NCI-H774 (cell line): ENCODE results near the gene CACNA2D1.
"Not testable (repeated sequence)": the region's sequence is repeated elsewhere in the genome, so short reads cannot be mapped to it uniquely, and the experiment has no call there.

ENCODE experiments used
- DNase-seq: peaks from one replicate; lab custom pipeline; 2025; lab: John Stamatoyannopoulos, UW

CACNA2D1 gene

DNA sequence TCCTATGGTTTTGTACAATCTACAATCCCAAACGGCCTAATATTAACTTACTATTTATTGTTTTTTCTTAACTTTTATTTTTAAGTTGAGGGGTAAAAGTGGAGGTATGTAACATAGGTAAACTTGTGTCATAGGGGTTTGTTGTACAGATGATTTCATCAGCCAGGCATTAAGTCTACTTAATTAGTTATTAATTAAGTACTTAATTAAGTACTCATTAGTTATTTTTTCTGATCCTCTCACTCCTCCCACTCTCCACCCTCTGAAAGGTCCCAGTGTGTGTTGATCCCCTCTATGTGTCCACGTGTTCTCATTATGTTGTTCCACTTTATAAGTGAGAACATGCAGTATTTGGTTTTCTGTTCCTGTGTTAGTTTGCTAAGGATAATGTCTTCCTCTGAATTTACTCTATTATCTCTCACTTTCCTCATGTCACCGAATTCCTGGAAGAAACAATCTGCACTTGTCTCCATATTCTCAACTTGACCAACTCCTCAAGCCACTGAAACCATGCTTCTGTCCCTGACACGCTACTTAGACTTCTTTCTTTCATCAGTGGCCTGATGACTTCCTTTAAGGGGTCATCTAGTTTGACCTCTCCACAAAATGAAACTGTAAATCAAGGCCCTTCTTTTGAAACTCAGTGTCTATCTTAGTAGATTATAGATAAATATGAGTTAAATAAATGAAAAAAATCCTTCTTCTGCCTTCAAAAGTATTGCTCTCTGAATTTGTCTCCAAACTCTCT, 9.1 kb downstream of the CACNA2D1 start:
- DNase-seq = no peak

DNA sequence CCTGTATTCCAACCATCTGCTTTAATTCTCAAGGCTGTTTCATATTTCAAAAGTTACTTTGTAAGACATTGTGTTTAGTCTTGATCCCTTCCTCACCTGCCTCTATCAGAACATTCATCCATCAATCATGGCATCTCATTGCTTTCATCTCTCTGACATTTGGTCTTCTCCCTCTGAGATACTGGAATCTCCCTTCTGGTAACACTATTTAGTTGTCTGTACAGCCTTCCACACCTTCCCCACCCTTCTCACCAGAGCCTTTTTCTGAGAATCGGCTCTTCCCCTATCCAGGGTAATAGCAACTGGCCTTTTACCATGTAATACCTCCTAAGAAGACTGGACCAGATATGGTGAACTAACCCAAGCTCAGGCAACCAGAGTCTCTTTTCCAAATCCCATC, 10.1 kb downstream of the CACNA2D1 start:
- no peak for DNase-seq

DNA sequence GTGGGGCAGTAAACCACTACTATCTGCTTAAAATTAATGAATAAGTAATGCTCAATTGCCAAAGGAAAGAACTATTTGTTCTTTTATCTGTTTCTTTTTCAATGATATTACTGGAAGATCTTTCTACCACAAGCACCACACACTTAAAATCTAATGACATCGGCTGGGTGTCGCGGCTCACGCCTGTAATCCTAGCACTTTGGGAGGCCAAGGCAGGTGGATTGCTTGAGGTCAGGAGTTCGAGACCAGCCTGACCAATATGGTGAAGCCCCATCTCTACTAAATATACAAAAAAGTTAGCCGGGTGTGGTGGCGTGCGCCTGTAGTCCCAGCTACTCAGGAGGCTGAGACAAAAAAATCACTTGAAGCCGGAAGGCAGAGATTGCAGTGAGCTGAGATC, 10.8 kb downstream of the CACNA2D1 start:
- not testable (repeated sequence) for DNase-seq

DNA sequence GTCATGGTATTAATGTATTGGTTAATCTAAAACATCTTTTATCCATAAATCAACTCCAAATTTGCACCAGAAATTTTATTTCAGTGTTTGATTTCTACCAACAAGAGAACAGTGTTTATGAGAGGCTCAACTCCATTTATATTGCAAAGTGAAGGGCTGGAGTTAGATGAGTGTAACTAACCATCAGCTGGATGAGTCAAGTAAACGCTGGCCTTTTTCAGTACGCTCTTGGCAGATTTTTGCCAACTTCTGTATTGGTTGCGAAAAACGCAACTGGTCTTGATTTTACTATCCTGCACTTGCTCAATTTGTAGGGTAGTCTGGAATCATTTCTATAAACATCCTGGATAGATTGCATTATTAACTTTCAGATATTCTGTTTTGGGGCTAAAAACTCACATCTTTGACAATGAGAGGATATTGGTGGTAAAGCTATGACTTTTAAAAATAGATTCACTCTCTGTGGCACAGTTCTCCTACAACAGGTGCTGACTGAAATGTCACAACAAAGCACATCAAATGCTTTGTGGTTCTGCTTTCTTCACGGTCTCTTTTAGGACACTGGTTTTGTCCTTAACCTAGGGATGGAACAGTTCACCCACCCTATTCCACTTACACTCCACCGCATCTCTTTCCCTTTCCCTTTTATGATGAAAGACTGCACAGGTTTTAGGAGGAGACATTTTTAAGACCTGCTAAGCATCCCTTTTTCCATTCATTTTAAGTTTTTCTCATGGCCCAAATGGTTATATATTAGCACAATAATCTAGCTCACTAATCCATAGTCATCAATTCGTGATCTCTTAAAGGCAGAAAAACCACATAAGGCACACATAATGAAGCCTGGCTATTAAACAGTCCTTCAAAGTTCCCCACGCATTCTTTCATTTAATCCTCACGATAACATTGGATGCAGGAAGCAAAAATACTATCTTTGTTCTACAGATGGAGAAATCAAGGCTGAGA, 12.8 kb downstream of the CACNA2D1 start:
- DNase-seq = no peak

DNA sequence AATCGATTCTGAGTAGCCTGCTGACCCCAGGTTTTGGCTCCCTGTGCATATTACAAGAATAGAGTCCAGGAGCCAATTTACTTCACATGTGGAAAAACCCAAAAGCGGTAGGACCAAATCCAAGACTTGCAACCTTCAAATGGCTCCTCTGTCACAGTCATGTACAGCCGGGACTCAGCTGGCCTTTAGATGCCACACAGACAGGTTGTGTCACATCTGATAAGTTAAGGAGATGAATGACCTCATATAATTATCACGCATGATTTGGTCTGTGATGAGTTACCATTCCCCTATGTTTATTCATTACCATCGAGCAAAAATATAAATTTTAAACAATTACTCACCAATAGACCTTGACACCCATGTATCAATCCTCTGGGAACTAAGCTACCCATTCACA, 14.2 kb downstream of the CACNA2D1 start:
- no peak for DNase-seq

DNA sequence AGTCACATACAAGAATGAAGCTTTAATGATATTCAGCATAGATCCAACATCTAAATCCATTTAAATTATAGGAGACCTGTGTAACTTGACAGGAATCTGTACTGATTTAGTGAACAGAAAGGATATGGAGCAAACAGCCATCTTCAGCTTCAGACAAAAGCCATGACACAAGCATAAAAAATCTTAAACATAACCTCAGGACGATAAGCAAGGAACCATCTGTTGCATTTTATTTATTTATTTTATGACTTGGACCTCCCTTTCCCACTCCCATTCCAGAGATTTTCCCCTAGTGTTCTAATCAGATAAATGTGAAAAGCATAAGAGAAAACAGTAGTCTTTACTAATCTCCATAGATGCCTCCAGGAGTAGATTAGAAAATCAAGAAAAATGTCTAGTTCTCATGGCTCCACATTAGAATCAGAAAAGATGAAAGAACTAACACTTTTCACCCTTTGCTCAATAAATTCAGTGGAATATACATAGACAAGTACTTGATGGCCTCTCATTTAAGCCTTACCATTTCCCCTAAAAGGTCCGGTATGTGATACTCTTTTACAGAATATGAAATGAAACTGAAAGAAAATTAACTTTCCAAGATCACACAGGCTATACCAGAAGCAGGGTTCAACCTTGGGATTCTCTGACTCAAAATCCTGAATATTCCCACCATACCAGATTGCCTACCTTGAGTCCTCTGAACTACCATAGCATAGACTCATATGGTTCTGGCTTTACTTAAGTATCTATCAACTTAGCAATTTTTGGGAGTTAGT, 15.2 kb downstream of the CACNA2D1 start:
- DNase-seq = no peak

DNA sequence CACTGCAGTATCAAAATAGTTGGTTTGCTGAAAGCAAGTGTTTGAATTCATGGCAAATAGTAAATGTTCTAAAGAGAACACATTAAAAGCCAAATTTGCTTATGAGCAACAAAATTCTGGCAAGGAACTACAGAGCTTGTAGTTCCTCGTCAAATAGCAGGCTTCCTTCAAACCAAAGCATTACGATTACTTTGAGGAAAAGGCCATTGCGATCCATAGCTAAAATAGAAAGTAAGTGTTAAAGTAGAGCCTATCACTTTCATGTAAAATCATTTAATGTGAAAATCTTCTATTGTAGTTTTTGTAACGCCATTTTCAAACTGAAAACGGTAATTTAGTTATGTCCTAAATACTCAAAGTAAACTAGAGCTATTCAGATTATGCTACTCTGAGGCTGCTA, 20.1 kb downstream of the CACNA2D1 start:
- DNase-seq = no peak

DNA sequence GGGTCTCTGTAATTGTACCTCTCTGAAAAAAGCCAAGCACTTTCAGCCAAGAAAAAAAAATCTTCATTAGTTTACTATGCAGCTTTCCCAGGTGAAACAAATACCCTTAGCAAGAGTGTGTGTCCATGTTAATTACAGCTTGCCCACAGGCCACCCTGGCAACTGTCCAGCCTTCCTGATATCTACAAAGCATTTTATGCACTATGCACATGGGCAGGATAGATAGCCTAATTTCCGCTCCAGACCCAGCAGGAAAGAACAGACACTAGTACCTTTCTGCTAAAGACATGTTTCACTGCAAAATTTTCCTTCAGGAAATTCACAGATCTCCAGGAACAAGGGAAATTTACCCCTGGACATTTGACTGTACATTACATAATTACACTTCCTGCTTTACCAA, 24.4 kb downstream of the CACNA2D1 start:
- DNase-seq = no peak

DNA sequence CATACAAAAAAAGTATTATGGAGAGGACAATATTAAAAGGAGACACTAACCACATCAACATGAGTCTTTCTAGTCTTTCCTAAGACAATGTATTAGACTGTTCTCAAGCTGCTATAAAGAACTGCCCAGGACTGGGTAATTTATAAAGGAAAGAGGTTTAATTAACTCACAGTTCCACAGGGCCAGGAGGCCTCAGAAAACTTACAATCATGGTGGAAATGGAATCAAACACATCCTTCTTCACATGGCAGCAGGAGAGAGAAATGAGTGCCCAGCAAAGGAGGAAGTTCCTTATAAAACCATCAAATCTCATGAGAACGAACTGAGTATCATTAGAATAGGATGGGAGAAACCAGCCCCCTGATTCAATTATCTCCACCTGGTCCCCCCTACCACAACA, 25.7 kb downstream of the CACNA2D1 start:
- DNase-seq = no peak

DNA sequence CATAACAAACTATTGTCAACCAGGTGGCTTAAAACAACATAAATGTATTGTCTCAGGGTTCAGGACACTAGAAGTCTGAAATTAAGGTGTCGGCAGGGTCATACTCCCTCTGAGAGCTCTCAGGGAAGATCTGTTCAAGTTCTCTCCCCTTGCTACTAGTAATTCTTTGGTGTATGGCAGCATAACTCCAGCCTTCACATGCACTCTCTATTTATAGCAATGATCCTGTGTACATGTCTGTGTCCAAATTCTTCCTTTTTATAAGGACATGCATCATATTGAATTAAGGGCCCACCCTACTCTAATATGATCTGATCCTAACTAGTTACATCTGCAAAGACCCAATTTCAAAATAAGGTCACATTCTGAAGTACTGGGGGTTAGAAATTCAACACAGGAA, 27.2 kb downstream of the CACNA2D1 start:
- DNase-seq = no peak

DNA sequence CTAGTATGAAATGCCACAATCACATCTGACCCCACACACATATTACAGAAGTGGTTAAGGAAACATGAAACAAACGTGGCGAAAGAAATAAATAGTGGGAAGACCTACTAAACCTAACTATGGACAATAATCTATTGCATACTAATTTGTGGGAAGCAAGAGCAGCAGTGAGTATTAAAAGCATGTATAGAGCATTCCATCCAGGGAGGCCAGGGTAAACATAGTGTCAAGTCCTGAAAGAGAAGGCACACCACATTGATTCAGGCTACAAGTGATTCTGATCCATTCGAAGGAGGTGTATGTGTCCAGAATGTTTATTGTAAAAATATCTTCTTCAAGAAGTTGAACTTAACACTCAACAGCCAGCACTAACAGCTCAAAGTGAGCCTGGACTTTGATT, 29.2 kb downstream of the CACNA2D1 start:
- DNase-seq = no peak

DNA sequence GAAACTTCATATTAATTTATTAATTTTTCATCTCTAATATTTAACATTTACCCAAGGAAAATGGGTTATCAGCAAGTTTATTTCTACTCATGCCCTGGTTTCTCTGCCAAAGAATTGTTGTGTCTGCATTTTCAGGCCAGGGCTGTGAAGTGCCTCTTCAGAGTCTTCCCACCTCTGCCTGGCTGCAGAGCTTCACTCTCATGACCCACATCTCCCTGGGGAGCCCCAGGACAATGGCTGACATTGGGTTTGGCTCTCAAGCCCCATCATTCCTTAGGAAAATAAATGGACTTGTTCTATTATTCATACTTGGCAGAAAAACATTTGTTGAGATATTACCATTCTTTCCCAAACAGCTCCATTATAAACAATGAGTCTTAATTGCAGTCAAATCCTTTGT, 30.3 kb downstream of the CACNA2D1 start:
- DNase-seq = no peak

DNA sequence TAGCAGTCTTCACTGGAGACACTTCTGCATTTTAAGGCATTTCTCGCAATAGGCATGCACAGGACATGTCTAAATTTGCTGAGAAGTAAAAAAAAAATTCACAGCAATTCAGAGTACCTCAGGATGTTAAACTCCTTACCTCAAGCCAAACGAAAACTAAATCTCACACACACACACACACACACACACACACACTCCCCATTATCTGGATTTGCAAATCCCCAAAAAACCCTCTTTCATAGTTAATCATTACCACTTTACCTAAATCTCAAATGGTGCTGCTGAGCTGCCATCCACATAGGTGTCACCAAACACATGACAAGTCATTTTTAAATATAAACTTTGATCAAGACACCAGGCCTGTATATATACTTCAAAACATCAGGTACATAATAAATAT, 31.8 kb downstream of the CACNA2D1 start:
- DNase-seq = no peak

DNA sequence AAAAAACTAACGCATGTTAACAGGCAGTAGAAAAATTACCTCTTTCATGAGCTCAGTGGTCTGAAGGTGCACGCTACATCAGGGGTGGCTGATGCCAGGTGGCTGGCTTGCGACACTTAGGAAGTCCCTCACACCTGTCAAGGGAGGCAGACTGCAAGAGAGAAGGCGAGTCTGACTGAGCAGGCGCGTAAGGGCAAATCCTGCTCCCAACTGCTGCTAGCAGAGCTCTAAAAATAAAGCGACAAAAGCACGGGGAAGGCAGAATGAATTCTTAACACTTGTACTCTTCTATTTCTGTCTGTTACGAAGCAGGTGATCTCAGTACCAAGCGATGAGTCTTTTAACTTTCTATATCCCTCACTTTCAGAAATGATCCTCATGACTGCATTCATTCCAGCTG, 33.1 kb downstream of the CACNA2D1 start:
- peak; percentile 48 for DNase-seq

DNA sequence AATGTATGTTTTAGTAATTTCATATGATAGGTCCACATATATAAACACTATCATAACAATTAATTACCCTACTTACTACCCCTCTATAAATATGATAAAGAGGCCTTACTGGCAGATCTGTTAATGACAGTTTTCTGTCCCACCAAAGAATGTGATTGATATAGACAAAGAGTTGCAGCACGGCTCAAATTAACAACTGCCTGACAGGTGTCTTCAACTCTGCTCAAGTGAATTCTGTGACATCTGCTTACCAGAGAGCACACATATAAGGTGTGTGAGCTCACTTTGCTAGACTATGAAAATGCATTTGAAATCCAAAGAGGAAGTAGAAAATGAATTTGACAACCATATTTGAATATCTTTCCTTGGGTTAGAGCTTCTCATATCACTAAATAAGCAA, 36.6 kb downstream of the CACNA2D1 start:
- no peak for DNase-seq

DNA sequence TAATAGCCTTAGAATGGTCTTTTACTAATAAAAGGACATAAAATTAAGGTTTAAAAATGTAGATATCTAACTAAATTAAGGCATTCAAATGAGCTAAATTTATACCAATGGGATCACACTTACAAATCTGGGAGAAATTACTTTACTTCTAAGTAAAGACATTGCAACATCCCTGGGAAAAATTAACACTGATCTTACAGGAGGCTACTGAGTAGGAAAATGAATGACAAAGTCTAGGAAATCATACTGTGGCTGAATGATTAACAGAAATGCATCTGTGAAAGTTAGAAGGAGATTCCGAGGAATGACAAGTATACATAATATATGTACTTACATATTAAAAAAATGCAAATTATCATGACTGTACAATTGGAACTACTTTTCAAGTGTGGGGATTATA, 38.3 kb downstream of the CACNA2D1 start:
- DNase-seq = no peak

DNA sequence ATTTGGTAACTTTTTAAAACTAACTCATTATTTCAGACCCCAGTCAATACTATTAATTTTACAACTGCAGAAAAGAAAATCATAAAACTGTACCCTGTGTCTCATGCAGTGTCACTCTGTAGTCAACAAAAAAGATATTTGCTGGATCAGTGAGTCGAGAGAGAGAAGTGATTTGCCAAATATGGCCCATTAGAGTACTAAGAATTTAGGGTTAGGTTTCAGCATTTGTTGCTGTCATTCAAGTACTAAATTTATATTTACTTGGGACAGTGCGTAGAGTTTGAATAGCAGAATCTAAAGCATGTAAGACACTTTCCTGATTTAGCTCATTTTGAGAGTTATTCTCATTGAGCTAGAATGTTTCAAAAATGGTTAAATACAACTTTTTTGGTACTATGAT, 38.9 kb downstream of the CACNA2D1 start:
- no peak for DNase-seq

DNA sequence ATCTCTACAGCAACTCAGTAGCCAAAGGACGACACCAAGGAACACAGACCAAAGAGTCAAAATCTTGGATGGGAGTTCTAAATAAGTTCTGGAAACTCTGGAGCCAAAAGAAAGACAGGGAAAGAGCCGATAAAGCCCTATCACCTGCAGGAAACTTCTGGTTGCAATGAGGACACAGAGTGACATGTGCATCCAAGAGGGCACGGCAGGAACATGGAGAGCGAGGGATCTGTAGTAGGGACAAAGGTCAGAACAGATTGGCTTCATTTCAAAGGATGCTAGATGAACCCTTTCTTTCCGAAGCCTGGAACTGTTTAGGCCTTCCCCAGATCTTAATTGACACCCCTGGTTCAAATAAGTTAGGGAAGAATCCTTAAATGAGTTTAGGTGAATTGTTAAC, 39.5 kb downstream of the CACNA2D1 start:
- no peak for DNase-seq

DNA sequence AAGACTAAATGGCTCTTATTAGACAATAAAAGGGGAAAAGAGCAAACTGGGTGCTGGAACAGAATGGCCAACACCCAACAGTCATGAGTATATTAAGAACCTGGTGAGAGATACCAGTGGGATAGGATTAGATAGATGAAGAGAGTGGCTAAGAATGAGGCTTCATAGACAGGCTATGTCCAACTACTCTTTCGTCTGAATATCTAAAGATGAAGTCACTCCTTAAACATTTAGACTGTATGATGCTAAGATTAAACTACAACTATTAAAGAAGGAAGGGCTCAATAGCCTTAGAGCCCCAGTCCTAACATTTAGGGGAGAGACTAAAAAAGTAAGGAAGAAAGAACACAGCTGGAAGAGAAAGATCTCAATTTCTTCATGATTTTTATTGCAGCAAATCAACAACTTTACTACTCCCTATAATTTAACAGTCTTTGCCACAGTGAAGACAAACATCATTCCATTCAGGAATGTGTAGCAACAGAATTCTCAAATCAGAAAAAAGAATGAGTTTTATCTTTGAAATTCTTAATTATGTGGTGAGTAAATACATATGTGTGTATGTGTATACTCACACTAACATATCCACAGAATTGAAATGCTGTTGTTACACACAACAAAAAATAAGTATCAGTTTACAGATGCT, 45.6 kb downstream of the CACNA2D1 start:
- DNase-seq = no peak

DNA sequence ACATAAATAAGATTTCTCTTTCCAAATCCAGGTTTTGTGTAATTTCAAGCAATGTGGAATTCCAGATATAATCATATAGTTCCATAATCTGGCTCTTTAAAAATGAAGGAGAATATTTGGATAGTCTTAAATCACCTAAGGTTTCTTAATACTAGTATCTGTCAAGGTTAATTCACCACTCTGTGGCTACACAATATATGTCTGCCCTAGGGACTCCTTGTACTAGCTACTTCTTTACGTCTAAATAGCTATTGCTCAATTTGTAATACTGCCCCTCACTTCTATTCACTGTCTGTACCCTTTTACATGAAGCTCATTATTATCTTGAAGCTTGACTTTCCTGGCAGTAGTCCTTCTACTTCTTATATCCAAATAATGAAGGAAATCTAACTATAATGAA, 47.2 kb downstream of the CACNA2D1 start:
- no peak for DNase-seq

DNA sequence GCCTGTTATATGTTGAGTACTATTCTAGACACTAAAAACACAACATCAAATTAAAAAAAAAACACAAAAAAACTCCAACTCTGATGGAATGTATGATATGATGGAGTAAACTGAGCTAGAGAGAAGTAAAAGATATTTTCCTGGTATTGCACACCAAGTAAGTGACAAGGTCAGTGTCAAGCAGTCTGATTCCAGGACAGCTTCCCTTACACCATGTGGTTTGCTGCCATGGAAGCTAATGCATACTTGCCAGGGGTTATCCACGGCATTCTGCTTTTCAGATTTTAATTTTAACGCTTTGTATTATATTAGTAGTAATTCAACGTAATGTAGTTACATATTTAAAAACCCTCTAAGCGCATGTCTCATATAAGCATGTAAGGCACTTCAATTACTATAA, 48.4 kb downstream of the CACNA2D1 start:
- DNase-seq = no peak

DNA sequence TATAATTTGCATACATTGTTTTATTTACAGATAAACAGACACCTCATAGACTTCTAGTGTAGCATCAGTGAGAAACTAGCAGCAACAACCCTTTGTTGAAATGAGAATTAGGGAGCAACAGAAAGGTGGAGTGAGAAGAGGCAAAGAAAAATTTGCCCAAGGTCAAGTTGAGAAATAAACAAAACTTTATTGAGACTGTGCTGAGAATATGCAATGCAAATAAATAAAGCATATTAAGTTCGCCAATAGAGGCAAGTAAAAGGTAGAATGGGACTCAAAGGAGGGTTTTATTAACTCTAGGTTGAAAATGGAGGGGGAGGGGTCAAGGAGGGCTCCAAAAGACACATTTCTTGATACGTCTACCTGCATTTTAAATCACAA, 49.7 kb downstream of the CACNA2D1 start:
- DNase-seq = no peak
